HCT116 (cell line): ENCODE results near the gene ZBTB26.

Experiments
- CTCF ChIP-seq, 3 experiments: fragments of 200-600 bp in 1 of 3; sonication (generic) in 1 of 3; IDR thresholded peaks in 2 of 3; conservative IDR thresholded peaks in 1 of 3; 2 replicates each; pipeline ENCODE4 v1.5.1; 2012 to 2017; ENCODE audit warnings: low read depth in 2 of 3, low read length in 2 of 3, antibody characterized with exemption in 1 of 3, borderline replicate concordance in 1 of 3, control low read depth in 1 of 3, mild to moderate bottlenecking in 1 of 3, mixed read lengths in 1 of 3, mixed run types in 1 of 3, moderate library complexity in 1 of 3; ENCODE audit not compliant: insufficient read depth in 1 of 3
- EGR1 ChIP-seq: IDR thresholded peaks from 2 replicates; pipeline ENCODE4 v1.6.1; 2012; ENCODE audit warnings: low read depth
- ELF1 ChIP-seq: IDR thresholded peaks from 2 replicates; pipeline ENCODE4 v1.6.1; 2012; ENCODE audit warnings: low read depth, borderline replicate concordance
- REST ChIP-seq: IDR thresholded peaks from 2 replicates; pipeline ENCODE4 v1.6.1; 2012; ENCODE audit warnings: low read depth

GRCh38 chr9:122900791-122901190, 30.5 kb downstream of the ZBTB26 start:
- TF ChIP-seq CTCF (IDR thresholded peaks at IDR 0.05 in 2 of 3, conservative IDR thresholded peaks at IDR 0.05 in 1 of 3; ENCODE audit: borderline replicate concordance in 1 of 3, insufficient read depth in 1 of 3, low read depth in 2 of 3, low read length in 2 of 3), result no peak
- TF ChIP-seq EGR1, result no peak
- no peak for TF ChIP-seq REST
- TF ChIP-seq ELF1, result no peak
